SK-N-SH (cell line): Measurements from ENCODE around the gene BRICD5. TPM values are rescaled to one million over a fixed set of nuclear protein-coding genes. Genes with fewer than 3 reads are reported as not detected.

Experiments used
- CTCF ChIA-PET: fragments of 300-600, 350-600 bp; formaldehyde crosslinking; extraction: SDS; loops from one replicate; lab custom pipeline; 2021; lab: Yijun Ruan, JAX
- POLR2A ChIA-PET: fragments of 350-600 bp; sonication (Branson Sonifier 250); formaldehyde crosslinking; extraction: SDS; loops from one replicate; lab custom pipeline; 2020; ENCODE audit warnings: antibody characterized with exemption, inconsistent platforms; lab: Yijun Ruan, JAX
- DNase-seq: peaks from one replicate; pipeline ENCODE4 v3.0.0; 2012
- H2AFZ ChIP-seq: fragments of 200-600 bp; sonication (generic); 2 replicates; pipeline ENCODE4 v1.8.1; 2016; ENCODE audit warnings: antibody characterized with exemption, mild to moderate bottlenecking, low read depth
- H3F3A ChIP-seq: fragments of 200-600 bp; sonication (generic); replicated peaks from 2 replicates; pipeline ENCODE3; 2016; ENCODE audit warnings: antibody characterized with exemption, mild to moderate bottlenecking; ENCODE audit not compliant: insufficient read depth
- H3K27ac ChIP-seq, 2 experiments: fragments of 200-500 bp in 1 of 2; fragments of 200-600 bp in 1 of 2; sonication (Bioruptor generic) in 1 of 2; sonication (generic), shearing (Covaris generic) in 1 of 2; 2 replicates each; pipeline versions ENCODE4 v1.5.1 to v1.6.1; 2014 to 2016; ENCODE audit warnings: low read depth in 2 of 2, inconsistent platforms in 1 of 2, low read length in 1 of 2, mild to moderate bottlenecking in 1 of 2, mixed read lengths in 1 of 2
- H3K27me3 ChIP-seq: fragments of 200-600 bp; sonication (generic), shearing (Covaris generic); 2 replicates; pipeline ENCODE4 v1.6.1; 2016; ENCODE audit warnings: mixed run types; ENCODE audit not compliant: insufficient read depth
- H3K36me3 ChIP-seq, 2 experiments: fragments of 200-500 bp in 1 of 2; fragments of 200-600 bp in 1 of 2; sonication (Bioruptor generic) in 1 of 2; sonication (generic) in 1 of 2; replicated peaks in 1 of 2; 2 replicates each; pipeline versions ENCODE3 to v1.5.1; 2014 to 2016; ENCODE audit warnings: low read length in 1 of 2, mild to moderate bottlenecking in 1 of 2; ENCODE audit not compliant: insufficient read depth in 2 of 2, control insufficient read depth in 1 of 2
- H3K4me1 ChIP-seq, 2 experiments: fragments of 200-500 bp in 1 of 2; fragments of 200-600 bp in 1 of 2; sonication (Bioruptor generic) in 1 of 2; sonication (generic), shearing (Covaris generic) in 1 of 2; 2 replicates each; pipeline versions ENCODE4 v1.5.1 to v1.6.1; 2014 to 2016; ENCODE audit warnings: low read depth in 1 of 2, low read length in 1 of 2, mixed run types in 1 of 2; ENCODE audit not compliant: insufficient read depth in 2 of 2, control insufficient read depth in 1 of 2
- H3K4me2 ChIP-seq: fragments of 200-600 bp; sonication (generic), shearing (Covaris generic); 2 replicates; pipeline ENCODE4 v1.6.1; 2017; ENCODE audit warnings: mixed run types
- H3K4me3 ChIP-seq, 2 experiments: fragments of 200-500 bp in 1 of 2; fragments of 200-600 bp in 1 of 2; sonication (Bioruptor generic) in 1 of 2; sonication (generic), shearing (Covaris generic) in 1 of 2; 2 replicates each; pipeline versions ENCODE4 v1.5.1 to v1.8.1; 2014 to 2016; ENCODE audit warnings: low read depth in 2 of 2, inconsistent platforms in 1 of 2, low read length in 1 of 2, mild to moderate bottlenecking in 1 of 2, mixed read lengths in 1 of 2, moderate library complexity in 1 of 2
- H3K79me2 ChIP-seq: fragments of 200-600 bp; sonication (generic); 2 replicates; pipeline ENCODE4 v1.8.1; 2017; ENCODE audit warnings: mild to moderate bottlenecking; ENCODE audit not compliant: insufficient read depth
- H3K9ac ChIP-seq: fragments of 200-600 bp; sonication (generic); 2 replicates; pipeline ENCODE4 v1.6.1; 2017; ENCODE audit warnings: mixed run types
- H3K9me2 ChIP-seq: fragments of 200-600 bp; sonication (generic); 2 replicates; pipeline ENCODE4 v1.6.1; 2017; ENCODE audit warnings: mixed run types
- H3K9me3 ChIP-seq: fragments of 200-600 bp; sonication (generic); 2 replicates; pipeline ENCODE4 v1.6.1; 2017; ENCODE audit warnings: mixed run types, mild to moderate bottlenecking, moderate library complexity
- H4K20me1 ChIP-seq: fragments of 200-600 bp; sonication (generic); 2 replicates; pipeline ENCODE4 v1.6.1; 2017; ENCODE audit warnings: mild to moderate bottlenecking, mixed run types; ENCODE audit not compliant: insufficient read depth
- CHD2 ChIP-seq: fragments of 150-350 bp; IDR thresholded peaks from 2 replicates; pipeline ENCODE4 v1.6.1; 2018; ENCODE audit warnings: low read length; ENCODE audit not compliant: partially characterized antibody
- MEF2A ChIP-seq: IDR thresholded peaks from 2 replicates; pipeline ENCODE4 v1.4.0; 2012; ENCODE audit warnings: low read depth, borderline replicate concordance
- MXI1 ChIP-seq: IDR thresholded peaks from 2 replicates; pipeline ENCODE4 v1.6.1; 2012; ENCODE audit warnings: mild to moderate bottlenecking, low read depth, low read length, improper control_type of control experiment
- NRF1 ChIP-seq: IDR thresholded peaks from 2 replicates; pipeline ENCODE4 v1.6.1; 2012; ENCODE audit warnings: low read depth, mild to moderate bottlenecking, low read length
- RXRA ChIP-seq: IDR thresholded peaks from 2 replicates; pipeline ENCODE4 v1.4.0; 2012; ENCODE audit warnings: low read depth, mild to moderate bottlenecking, borderline replicate concordance
- SMC3 ChIP-seq: IDR thresholded peaks from 2 replicates; pipeline ENCODE4 v1.6.1; 2012; ENCODE audit warnings: low read depth, low read length, improper control_type of control experiment
- TEAD4 ChIP-seq: IDR thresholded peaks from 2 replicates; pipeline ENCODE4 v1.4.0; 2012; ENCODE audit warnings: mild to moderate bottlenecking, borderline replicate concordance; ENCODE audit not compliant: insufficient read depth
- WGBS: methylation state at CpG from one replicate; pipeline ENCODE4 v1.1.6; 2017; ENCODE audit warnings: low lambda C conversion rate; 5-methylcytosine and 5-hydroxymethylcytosine counted together
- polyA plus RNA-seq, 3 experiments: library from polyadenylated mRNA; depleted of rRNA; stranded (reverse); fragments of >200 nt; gene quantifications; 2 replicates each; pipeline ENCODE4 v1.2.3, GENCODE V29; 2012
- TF ChIP-seq, protein P1 (sequence below): IDR thresholded peaks from 2 replicates; pipeline ENCODE4 v1.6.1; 2012; ENCODE audit warnings: mild to moderate bottlenecking, low read depth, low read length, moderate library complexity

The BRICD5 gene
- polyA plus RNA-seq, 1 of the 3 experiments (the other 2 are of a cell fraction) = 2.3 TPM

DNA sequence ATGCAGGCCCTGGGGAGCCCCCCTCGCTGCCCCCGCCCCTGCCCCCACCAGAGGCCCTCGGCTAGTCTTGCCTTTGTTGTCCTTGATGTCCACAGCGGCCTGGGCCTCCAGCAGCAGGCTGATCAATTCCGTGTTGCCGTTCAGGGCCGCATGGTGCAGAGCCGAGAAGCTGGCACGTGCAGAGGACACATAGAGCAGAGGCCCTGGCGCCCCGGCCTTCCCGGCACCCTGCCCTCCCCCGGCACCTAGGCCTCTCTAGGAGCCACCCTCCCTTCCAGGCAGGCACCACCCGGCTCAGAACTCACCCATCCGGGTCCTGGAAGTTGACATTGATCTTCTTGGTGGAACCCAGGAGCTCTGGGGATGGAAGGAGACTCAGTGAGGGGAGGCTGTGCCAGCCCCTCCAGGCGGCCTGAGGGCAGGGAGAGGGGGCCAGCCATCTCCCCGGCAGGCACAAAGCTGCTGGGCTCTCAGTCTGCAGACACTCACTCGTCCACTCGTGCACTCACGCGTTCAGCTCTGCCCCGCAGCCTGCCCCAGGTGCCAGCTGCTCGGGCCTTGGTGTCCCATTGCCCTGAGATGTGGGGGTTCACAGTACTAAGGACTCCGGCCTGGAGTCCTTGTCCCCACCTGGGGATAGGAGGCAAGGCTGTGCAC, 20.5 kb downstream of the BRICD5 start:
- H3K27ac ChIP-seq = no peak overlapping the region
- no peaks in the 10 kb centered on the region for H3K27me3 ChIP-seq
- peaks cover 0 to 9% of the 10 kb centered on the region in 2 experiments; a peak in 1 of 4 replicates for H3K4me1 ChIP-seq
- WGBS = 67% methylated on average over 1 of the region's 24 CpGs
- H3K4me3 ChIP-seq = no peak overlapping the region
- no peak overlapping the region for H2AFZ ChIP-seq
- no peak overlapping the region for H3K4me2 ChIP-seq
- ChIA-PET POLR2A (interaction anchor here (0.6 to 1.0 kb wide), 2 partner anchors 57 to 228 kb away, joined by 3 read pairs; no protein-coding TSS in a partner anchor), CTCF (interaction anchor here (0.6 kb wide), 1 partner anchor 62 kb away, joined by 3 read pairs; the partner anchor contains the start of gene ECI1)
- no peak overlapping the region for H3K9ac ChIP-seq
- no peaks in the 10 kb centered on the region for H3K36me3 ChIP-seq
- TF ChIP-seq MEF2A (no peak), RXRA (no peak)
- no peak for DNase-seq
- H3K9me2 ChIP-seq = no peaks in the 10 kb centered on the region
- H4K20me1 ChIP-seq = no peaks in the 10 kb centered on the region
- no peaks in the 10 kb centered on the region for H3K79me2 ChIP-seq
- H3F3A ChIP-seq = no peaks in the 10 kb centered on the region
- no peaks in the 10 kb centered on the region for H3K9me3 ChIP-seq

DNA sequence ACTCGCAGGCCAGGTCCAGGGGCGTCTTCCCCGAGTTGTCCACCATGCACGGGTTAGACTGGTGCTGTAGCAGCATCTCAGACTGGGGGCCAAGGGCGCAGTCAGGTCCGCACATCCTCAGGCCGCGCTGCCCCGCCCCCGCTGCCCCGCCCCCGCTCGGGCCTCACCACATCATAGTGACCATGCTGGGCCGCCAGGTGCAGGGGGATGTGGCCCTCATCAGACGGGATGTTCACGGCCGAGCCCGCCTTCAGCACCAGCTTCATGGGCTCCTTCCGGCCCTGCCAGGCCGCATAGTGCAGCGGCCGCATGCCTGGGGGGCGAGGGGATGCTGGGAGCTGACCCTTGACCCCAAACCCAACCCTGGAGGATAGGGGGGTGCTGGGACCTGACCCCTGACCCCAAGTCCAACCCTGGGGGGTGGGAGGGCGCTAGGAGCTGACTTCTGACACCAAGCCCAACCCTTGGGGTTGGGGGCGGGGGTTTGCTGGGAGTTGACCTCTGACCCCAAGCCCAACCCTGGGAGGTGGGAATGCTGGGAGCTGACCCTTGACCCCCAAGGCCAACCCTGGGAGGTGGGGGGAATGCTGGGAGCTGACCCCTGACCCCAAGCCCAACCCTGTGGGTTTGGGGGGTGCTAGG, 21.3 kb downstream of the BRICD5 start:
- H3K79me2 ChIP-seq = no peaks in the 10 kb centered on the region
- H3K9me2 ChIP-seq = no peaks in the 10 kb centered on the region
- DNase-seq = no peak
- H3K9me3 ChIP-seq = no peaks in the 10 kb centered on the region
- 93% methylated on average over 10 of the region's 25 CpGs for WGBS
- TF ChIP-seq MXI1 (no peak), CHD2 (no peak), TEAD4 (no peak), NRF1 (no peak), SMC3 (no peak)
- TF ChIP-seq, protein P1, sequence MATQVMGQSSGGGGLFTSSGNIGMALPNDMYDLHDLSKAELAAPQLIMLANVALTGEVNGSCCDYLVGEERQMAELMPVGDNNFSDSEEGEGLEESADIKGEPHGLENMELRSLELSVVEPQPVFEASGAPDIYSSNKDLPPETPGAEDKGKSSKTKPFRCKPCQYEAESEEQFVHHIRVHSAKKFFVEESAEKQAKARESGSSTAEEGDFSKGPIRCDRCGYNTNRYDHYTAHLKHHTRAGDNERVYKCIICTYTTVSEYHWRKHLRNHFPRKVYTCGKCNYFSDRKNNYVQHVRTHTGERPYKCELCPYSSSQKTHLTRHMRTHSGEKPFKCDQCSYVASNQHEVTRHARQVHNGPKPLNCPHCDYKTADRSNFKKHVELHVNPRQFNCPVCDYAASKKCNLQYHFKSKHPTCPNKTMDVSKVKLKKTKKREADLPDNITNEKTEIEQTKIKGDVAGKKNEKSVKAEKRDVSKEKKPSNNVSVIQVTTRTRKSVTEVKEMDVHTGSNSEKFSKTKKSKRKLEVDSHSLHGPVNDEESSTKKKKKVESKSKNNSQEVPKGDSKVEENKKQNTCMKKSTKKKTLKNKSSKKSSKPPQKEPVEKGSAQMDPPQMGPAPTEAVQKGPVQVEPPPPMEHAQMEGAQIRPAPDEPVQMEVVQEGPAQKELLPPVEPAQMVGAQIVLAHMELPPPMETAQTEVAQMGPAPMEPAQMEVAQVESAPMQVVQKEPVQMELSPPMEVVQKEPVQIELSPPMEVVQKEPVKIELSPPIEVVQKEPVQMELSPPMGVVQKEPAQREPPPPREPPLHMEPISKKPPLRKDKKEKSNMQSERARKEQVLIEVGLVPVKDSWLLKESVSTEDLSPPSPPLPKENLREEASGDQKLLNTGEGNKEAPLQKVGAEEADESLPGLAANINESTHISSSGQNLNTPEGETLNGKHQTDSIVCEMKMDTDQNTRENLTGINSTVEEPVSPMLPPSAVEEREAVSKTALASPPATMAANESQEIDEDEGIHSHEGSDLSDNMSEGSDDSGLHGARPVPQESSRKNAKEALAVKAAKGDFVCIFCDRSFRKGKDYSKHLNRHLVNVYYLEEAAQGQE = no peak
- no peak overlapping the region for H3K9ac ChIP-seq
- H3K27ac ChIP-seq = no peak overlapping the region
- no peaks in the 10 kb centered on the region for H3K36me3 ChIP-seq
- H3K4me1 ChIP-seq = peaks cover 0 to 2% of the 10 kb centered on the region in 2 experiments; a peak in 1 of 4 replicates
- H3K4me3 ChIP-seq = no peak overlapping the region
- H3K27me3 ChIP-seq = no peaks in the 10 kb centered on the region
- no peaks in the 10 kb centered on the region for H4K20me1 ChIP-seq
- no peak overlapping the region for H2AFZ ChIP-seq
- POLR2A ChIA-PET = no interaction called here
- H3K4me2 ChIP-seq = no peak overlapping the region
- CTCF ChIA-PET = no interaction called here
- H3F3A ChIP-seq = no peaks in the 10 kb centered on the region
